Measurements from ENCODE around the gene STUM.
"Not testable (repeated sequence)": the region's sequence is repeated elsewhere in the genome, so short reads cannot be mapped to it uniquely, and the experiment has no call there.

The STUM gene

DNA sequence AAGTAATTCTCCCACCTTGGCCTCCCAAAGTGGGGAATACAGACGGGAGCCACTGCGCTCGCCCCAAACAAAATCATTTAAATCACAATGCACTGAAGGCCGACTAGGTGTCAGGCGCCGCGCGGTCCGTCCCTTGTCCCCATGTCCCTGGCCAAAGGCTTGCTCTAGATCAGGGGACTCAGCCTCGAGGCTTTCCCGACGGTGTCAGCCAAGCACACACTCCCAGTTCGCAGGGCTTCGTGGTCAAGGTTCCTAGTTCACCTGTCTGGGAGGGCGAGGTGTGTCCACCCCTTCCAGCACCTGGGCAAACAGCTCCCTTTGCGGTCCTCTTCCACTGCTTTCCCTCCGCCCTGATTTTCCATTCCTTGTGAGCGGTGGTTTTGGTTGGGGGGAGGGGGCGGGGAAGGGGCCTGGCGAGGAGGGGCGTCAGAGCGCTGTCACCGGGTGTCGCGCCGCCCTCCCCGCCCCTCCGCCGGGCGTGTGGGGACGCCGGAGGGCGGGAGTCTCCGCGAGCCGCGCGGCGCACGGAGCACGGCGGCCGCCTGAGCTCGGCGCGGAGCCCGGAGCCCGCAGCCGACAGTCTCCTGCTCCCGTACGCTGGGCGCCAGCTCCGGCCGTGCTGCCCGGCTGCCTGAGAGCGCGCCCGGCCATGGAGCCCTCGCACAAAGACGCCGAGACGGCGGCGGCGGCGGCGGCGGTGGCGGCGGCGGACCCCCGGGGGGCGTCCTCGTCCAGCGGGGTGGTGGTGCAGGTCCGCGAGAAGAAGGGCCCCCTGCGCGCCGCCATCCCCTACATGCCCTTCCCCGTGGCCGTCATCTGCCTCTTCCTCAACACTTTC is at the start of gene STUM:
TSS of gene STUM (plus strand) at position 509 of the 838 bp plus-strand sequence. CDS start at position 650, 141 bp downstream.
- DNase-seq = no peak

DNA sequence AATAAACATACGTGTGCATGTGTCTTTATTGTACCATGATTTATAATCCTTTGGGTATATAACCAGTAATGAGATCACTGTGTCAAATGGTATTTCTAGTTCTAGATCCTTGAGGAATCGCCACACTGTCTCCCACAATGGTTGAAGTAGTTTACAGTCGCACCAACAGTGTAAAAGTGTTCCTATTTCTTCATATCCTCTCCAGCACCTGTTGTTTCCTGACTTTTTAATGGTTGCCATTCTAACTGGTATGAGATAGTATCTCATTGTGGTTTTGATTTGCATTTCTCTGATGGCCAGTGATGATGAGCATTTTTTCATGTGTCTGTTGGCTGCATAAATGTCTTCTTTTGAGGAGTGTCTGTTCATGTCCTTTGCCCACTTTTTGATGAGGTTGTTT is 48.9 kb upstream of the STUM start:
- not testable (repeated sequence) for DNase-seq

DNA sequence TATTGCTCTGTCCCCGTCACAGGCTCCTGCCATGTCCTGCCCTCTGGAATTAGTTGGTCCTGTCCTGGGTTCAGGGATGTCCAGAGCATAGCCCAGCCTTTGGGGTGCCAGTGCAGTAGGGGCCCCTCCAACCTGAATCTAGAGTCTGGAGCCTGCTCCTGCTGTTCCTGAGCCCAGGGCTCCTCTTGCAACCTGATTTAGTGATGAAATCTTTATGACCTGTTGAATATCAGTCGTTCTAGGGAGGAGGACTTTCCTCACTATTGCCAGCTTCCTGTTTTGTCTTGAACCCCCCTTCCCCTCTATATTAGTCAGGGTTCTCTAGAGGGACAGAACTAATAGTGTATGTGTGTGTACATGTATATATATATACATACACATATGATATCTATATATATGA is 42.5 kb upstream of the STUM start:
- DNase-seq = no peak

DNA sequence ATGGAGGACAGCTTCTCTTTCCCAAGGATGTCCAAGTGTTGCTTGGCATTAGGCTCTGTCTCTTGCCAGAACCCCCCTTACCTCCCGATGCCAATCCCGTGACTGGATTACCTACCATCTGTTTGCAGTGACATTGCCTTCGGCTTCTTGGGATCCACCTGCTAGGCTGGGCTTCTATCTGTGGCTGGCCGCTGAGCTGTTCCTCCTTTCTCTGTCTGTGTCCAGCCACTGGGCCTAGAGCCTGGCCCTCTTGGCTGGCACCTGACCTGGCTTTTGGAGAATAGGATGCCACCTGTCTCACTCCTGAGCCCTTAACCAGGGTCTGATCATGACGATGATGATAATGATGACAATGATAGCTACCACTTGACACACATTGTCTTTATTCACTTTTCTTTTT is 41.6 kb upstream of the STUM start:
- DNase-seq = no peak

- no peak for DNase-seq
Observed at GRCh38 chr1:226510453-226510852, 38.1 kb upstream of the STUM start.

GRCh38 chr1:226511296-226511695 is 37.3 kb upstream of the STUM start:
- DNase-seq = no peak

DNA sequence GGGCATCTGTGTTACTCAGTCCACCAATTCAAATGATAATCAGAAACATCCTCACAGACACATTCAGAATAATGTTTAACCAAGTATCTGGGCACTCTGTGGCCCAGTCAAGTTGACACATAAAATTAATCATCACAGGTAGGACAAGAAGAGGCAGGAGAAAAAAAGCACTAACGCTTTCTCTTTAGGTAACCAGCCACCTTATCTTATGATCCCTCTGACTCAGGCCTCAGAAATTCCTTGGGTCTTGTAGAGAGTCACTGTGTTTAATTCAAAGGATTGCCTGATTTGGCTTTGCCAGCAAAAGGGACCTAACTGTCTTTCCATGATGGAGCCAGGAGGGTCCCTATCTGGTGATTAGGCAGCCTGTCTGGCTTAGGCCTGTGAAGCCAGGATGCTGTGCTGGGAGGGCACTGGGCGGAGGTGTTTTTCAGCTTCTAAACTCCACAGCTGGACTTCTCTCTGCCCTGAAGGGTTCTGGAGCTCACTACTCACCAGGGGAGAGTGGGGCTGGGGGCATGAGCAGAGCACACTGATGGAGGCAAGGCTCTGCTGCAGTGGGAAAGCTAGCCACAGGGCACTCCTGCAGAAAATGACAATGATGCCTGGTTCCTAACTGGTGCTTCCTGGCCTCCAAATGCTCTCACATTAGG is 36.4 kb upstream of the STUM start:
- no peak for DNase-seq

GRCh38 chr1:226518375-226518774 is 30.2 kb upstream of the STUM start:
- DNase-seq = no peak

- DNase-seq = no peak
Observed at GRCh38 chr1:226519135-226519534, 29.4 kb upstream of the STUM start.

GRCh38 chr1:226519716-226520598 is 28.6 kb upstream of the STUM start:
- no peak for DNase-seq

DNA sequence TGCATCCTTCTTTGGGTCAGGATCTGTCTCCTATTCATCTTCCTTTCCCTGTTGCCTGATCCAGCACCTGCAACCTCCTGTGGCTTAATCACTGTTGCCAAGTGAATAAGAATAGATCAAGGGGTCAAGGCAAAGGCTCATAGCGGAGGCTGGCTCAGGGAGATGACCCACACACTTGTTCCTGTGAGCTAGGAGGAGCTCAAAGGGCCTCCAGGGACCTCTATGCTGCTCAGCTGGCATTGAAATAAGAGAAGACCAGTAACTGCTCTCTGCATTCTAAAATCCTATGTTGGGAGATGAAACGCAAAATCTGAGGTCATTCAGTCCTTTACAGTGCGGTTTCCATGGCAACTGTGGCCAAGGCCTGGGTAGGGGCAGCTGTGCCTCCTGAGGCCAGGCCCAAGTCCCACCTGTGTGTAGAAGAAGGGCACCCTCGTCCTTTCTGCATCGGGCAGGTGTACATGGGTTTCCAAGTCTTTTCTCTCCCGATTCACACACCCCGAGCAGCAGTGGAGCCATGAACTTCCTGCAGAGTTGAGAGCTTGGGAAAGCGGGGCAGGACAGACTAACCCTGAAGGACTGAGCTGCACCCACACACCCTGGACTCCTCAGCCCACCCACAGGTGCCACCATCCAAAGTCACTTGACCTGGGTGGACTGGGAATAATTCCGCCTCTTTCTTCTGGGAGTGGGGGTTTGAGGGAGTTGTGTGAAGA is 27.8 kb upstream of the STUM start:
- no peak for DNase-seq

DNA sequence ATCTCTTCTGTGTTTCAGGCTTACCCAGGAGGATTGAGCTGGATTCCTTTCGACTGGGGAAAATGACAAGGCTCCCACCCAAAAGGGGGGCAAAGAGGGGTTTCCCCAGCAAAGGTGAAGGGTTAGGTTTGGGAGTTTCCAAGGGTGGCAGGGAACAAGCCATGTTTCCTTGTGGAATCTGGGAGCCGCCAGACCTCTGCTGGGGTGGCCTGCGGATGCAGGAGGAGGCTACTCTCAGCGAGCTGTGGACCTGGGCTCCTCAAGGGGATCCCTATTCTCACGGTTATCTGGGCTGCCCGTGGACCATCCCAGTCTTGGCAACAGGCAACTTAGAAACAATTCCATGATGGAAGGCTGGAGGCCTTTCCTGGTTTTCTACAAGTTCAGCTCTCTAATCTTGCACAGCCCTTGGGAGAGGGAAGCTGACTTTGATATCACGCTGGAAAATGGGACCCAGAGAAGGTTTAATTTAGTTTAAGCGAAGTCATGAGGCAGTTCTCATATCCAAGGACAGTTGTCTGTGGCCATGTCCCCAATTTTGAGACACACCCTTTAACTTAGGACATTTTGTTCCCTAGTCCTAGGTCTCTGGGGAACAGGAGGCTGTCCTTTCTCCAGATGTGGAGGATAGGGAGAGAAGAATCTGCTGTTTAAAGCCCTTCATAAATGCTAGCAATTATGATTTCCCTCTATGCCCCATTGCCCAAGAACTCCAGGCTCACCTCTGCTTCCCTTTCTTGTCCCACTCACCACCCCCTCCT is 24.7 kb upstream of the STUM start:
- DNase-seq = no peak

DNA sequence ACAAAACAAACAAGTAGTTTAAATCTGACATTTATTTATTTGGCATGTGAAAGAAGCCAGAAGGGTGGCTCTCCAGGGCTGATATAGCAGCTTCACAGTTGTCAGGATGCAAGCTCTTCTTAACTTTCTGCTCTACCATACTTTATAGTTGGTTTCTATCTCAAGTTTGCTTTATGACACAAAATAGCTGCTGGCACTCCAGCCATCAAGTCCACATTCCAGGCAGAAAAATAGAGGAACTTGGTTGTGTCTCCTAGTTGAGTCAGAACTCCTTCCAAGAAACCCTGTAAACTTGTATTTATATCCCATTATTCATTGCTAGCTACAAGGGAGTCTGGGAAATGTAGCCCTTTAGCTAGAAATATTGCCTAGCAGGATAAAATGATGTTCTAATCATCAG is 24.0 kb upstream of the STUM start:
- DNase-seq = no peak

- no peak for DNase-seq
Observed at GRCh38 chr1:226525750-226526149, 22.8 kb upstream of the STUM start.

GRCh38 chr1:226526801-226527595 is 21.6 kb upstream of the STUM start:
- no peak for DNase-seq

DNA sequence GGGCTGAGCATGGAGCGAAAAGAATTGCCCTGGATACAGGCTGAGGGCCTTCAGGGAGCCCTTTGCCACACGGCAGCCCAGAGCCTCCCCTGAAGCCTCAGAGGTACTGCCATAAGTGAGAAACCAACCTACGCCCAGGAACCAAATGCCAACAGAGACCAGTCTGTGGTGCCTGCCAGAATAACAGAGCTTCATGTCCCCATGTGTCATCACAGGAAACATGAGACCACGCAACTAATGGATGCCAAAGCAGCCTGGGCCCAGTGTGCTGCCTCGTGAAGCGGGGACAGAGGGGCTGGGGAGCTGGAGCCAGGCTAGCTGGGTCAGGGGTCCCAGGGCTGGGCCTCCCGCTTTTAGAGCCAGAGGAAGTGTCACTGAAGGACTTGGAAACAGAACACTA is 18.7 kb upstream of the STUM start:
- DNase-seq = no peak

DNA sequence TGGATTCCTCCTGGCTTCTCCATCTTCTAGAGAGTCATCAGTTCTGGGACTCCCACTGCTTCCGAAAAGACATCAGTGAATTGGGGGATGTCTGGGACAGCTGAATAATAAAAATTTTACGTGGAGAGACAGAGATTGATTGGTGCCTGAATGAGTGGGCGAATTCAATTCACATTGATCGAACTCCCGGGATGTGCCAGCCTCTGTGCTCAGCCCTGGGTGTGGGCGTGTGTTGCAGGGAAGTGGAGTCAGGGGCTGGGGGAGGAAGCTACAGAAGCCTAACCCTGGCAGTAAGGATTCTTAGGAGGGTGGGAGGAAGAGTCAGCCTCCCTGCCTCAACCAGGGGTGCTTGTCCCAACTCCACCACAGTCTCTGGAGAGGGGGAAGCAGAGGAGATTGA is 18.0 kb upstream of the STUM start:
- DNase-seq = no peak

- no peak for DNase-seq
Observed at GRCh38 chr1:226531360-226532093, 17.0 kb upstream of the STUM start.

DNA sequence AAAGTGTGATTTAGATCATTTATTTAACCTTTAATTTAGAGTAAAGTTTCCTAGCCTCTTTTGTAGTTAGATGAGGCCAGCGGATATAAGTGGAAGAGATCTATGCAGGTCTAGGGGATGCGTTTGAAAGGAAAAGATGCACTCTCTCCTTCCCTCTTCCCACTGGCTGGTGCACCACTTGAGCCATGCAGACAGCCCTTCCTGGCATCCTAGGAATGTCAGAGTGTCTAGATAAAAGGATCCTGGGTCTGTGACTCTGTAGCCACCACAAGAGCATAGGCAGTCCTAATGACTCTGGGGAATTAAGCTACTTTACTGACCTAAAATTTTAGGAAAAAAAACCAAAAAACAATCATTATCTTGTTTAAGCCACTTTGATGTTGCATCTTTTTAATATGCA is 16.0 kb upstream of the STUM start:
- no peak for DNase-seq

DNA sequence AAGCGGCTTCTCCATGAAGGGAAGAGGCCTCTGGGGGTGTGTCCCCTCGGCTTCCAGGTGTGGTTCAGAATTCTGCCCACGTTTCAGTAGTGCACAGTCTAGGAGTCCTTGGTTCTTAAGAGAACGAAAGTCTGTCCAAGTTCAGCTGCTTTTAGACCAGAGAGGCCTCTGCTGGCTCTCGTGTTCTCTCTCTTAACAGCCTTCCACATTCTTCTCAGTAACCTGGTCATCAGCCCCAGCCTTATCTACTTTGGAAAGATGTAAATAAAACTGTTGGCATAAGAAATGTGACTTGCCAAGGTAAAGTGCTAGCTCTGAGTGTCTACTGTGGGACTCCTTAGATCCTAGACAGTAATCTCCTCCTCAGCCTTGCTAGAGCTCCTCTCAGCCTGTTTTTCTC is 15.3 kb upstream of the STUM start:
- DNase-seq = no peak

- no peak for DNase-seq
Observed at GRCh38 chr1:226534098-226534497, 14.5 kb upstream of the STUM start.
